ENCODE measurements around the gene ERMARD.

DNA sequence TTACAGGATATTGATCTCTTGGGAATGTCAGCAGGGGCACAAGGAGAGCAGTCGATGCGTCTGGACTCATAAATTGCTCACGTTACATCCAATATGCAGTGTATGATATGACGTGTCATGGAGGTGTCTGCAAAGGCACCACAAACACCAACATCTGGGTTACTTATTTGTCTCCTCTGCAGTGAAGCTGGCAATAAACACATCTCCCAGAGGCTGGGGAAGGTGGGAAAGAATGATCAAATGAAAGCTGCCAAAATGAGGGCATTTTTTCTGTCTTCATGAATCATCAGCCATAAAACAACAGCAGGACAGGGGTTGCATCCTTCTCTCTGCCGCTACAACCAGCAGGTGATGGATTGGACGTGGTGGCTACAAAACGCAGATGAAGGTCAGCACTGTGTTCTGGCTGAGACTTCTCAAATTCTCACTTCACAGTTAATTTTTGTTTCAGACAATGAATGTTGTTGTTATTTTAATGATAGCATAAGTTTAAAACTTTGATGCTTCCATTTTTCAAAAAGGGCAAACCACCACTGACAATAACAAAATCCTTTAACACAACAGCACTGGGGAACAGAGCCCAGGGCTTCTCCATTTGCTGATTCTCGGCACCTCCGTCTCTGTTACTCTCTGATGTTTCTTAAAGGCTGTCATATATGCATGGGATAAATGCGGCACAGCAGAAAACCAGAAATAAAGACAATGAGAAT is 47.5 kb downstream of the ERMARD start:
- TF ChIP-seq CTCF (IDR thresholded peaks at IDR 0.05; ENCODE audit: insufficient read depth, low read length, poor library complexity, severe bottlenecking), result no peak
- no peak for TF ChIP-seq EZH2phosphoT487 (conservative IDR thresholded peaks at IDR 0.05; ENCODE audit: low read length)
